GM21367 (cell line): ENCODE data around the gene IL15.
A peak's percentile ranks its signal among the peaks of the same experiment; 100 is the strongest.
"Not testable (repeated sequence)": the region's sequence is repeated elsewhere in the genome, so short reads cannot be mapped to it uniquely, and the experiment has no call there.

Experiments
- ATAC-seq: cut with Tn5 transposase; IDR thresholded peaks from one replicate; pipeline ENCODE4 v1.9.1; 2021; ENCODE audit not compliant: unreplicated experiment

Gene IL15

DNA sequence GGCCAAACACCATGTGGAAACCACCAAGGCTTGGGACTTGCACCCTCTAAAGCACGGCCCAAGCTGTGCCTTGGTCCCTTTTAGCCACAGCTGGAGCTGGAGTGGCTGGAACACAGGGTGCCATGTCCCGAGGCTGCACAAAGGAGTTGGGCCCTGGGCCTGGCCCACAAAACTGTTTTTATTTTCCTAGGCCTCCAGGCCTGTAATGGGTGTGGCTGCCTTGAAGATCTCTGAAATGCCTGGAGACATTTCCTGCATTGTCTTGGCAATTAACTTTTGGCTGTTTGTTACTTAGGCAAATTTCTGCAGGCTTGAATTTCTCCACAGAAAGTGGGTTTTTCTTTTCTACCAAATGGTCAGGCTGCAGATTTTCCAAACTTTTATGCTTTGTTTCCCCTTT lies 55.7 kb downstream of the IL15 start:
- no peak for ATAC-seq

DNA sequence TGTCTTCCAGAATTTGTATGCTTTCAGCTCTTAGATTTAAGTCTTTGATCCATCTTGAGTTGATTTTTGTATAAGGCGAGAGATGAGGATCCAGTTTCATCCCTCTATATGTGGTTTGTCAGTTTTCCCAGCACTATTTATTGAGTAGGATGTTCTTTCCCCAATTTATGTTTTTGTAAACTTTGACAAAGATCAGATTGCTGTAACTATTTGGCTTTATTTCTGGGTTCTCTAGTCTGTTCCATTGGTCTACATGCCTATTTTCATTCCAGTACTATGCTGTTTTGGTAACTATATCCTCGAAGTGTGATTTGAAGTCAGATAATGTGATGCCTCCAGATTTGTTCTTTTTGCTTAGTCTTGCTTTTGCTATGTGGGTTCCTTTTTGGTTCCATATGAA lies 60.7 kb downstream of the IL15 start:
- no peak for ATAC-seq

DNA sequence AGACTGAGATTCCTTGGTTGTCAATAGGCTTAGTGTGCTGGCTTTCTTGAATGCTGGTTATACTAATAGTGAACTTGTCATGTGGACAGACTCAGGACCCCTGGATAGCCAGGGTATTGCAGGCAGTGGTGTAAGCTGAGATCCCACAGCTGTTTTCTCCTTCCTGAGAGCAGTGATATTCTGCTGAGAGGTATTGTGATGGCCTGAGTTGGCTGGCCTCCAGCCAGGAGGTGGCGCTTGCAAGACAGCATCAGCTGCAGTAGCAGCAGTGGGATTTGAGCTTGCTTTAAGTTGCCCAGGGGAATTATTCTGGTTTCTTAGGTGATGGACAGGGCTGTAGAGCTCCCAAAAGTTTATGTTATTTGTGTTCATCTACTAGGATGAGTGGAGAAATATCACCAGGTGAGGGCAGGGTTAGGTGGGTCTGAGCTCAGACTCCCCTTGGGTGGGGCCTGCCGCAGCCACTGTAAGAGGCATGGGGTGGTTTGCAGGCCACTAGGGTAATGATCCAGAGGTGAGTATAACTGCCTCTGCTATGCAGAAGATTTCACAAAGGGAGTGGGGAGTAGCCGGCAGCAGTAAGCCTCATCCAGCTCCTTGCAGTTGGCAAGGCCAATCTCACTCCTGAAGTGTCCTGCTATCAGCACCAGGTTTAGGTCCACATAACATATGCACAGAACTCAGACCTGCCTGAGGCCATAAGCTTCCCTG lies 66.2 kb downstream of the IL15 start:
- ATAC-seq = no peak

DNA sequence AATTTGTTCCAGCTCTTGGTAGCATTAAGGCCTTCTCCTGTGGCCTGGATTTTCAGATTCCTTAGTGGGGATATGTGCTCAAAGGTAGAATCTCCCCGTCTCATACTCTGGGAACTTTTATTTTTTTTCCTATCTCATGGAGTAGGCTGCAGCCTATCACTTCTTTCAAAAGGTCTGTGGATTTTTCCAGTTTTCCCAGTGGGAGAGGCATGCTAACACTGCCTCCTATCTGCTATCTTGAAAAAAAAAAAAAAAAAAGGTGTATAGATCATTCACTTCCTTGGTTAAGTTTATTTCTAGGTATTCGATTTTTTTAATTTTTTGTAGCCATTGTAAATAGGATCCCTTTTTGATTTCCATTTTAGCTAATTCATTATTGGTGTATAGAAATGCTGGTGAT lies 67.1 kb downstream of the IL15 start:
- ATAC-seq = no peak

DNA sequence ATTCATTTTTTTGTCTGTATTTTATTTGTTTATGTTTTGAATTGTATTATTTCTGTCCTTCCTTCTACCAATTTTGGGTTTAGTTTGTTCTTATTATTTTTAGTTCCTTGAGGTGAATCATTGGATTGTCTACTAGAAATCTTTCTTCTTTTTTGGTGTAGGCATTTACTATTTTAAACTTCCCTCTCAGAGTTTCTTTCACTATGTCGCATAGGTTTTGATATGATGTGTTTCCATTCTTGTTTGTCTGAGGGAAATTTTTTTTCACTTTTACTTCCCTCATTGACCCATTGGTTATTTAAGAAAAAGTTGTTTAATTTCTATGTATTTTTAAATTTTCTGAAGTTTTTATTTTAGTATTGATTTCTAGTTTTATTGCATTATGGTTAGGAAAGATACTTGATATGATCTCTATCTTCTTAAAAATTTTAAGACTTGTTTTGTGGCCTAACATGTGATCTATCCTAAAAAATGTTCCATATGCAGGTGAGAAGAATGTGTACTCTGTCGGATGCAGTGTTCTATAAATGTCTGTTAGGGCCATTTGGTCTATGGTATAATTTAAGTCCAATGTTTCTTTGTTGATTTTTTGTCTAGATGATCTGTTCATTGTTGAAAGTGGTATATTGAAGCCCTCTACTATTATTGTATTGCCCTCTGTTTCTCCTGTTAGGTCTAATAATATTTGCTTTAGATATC lies 68.8 kb downstream of the IL15 start:
- ATAC-seq = peak; percentile 58

DNA sequence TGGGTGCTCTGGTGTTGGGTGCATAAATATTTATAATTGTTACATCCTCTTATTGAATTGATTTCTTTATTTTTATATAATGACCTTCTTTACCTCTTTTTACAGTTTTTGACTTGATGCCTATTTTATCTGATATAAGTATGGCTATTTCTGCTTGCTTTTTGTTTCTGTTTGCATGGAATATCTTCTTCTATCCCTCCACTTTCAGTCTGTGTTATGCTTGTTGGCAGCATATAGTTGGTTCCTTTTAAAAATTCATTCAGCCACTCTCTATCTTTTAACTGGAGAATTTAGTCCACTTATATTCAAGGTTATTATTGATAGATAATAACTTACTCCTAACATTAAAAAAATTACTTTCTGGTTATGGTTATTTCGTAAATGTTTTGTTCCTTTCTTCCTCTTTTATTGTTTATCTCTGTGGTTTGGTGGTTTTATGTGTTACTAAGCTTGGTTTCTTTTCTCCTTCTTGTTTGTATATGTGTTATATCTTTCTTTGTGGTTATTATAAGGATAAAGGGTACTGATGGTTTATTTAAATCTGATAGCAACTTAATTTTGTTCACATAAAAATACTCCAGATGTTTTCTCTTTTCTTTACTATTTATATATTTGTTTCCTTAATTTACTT lies 69.5 kb downstream of the IL15 start:
- peak; percentile 60 for ATAC-seq

DNA sequence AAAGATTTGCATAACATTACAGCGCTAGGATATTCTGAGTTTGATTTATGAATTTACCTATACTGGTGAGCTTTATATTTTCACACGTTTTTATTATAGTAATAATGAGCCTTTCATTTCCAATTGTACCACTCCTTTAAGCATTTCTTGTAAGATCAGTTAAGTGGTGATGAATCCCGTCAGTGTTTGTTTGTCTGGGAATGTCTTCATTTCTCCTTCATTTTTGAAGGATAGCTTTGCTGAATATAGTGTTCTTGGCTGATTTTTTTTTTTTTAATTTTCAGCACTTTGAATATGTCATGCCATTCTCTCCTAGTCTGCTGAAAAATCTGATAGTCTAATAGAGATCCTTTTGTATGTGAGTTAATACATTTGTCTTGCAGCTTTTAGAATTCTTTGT lies 70.1 kb downstream of the IL15 start:
- ATAC-seq = no peak

DNA sequence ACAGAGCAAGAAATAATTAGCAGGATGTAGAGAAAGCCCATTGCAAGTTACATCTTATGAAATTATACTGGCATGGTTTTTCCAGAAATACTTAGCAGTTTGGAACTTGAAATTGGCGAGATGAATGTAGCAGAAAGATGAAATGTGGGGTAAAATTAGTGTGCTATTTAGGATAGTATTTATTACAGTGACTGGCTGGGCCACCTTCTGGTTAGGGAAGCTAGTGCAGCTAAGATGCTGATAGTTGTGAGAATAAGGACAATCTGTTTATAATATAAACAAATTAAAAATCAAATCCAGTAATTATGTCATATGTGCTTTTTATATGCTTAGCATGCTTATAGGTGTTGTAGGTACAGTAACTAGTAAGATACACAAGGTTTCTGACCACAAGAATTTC lies 74.8 kb downstream of the IL15 start:
- peak; percentile 53 for ATAC-seq

DNA sequence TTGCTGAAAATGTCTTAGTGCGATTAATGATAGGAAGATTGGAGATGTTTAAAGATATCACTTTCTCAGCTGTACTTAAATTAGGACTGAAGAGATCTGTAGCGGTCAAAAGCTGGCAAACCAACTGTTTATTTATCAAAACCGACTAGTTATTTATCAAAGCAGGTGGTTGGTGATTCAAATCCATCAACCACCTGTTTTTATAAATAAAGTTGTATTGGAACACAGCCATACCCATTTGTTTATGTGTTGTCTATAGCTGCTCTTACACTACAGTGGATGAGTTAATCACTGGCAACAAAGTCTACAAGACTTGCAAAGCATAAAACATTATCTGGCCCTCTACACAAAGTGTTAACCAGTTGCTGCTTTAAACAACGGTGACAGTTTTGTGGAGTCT lies 76.8 kb downstream of the IL15 start:
- no peak for ATAC-seq

DNA sequence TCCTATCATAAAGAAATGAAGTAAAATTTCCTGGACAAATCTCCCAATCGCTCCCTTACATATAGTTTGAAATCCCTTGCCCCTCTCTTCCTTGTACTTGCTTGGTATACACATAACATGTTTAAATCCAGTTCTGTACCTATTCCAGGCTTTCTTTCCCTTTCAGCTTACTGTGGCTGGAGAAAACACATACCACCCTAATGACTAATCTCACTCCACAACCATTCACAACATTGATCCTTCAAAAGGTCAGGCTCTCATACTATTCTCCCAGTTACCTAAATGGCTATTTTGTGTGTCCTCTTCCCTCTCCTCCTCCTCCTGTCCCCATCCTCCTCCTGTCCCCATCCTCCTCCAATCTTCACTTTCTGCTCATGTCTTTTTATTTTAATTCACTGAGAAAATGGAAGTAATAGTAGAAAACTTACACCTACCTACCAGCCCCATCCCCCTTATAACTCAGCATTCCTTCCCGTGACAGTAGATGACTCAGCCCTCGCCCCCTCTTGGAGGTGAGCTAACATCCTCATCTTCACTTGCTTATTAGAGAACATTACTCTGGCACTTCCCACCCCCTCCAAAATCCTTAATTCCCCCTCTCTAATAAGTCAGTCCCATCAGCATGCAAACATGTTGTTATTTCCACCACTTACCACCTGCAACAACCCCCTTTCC lies 77.5 kb downstream of the IL15 start:
- no peak for ATAC-seq

DNA sequence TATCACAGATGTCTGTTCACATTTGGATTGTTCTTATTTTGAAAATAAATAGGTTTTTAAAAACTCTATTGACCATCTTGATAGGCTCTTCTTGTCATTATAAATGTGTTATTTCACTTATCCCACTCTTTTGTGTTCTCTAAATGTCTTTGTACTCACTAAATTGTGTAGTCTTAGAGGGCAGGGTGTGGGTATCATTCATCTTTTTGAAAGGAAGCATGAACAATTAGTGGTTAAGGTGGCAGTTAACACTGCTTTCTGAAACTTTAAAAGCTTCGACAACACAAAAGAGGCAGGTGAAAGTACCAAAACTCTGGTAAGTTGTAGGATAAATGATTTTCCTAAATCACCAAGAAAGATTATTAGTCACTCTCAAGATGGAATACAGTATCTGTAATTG lies 83.2 kb downstream of the IL15 start:
- no peak for ATAC-seq

DNA sequence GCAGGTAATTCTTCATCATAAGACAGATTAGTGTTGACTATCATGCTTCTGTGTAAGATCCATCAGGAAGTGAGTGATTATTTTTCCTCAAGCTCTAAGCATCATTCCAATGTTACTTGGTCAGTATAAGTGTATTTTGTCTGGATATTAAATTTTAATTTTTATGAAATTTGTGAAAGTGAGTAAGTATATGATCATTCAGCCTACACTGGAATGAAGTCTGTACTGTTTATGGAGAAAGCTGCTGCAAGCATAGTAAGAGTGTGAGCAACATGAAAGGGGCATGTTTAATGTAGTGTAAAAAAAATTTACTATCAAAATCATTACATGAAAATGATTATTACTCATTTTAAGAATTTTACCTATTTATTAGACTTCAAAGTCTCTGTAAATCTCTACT lies 84.8 kb downstream of the IL15 start:
- ATAC-seq = no peak

DNA sequence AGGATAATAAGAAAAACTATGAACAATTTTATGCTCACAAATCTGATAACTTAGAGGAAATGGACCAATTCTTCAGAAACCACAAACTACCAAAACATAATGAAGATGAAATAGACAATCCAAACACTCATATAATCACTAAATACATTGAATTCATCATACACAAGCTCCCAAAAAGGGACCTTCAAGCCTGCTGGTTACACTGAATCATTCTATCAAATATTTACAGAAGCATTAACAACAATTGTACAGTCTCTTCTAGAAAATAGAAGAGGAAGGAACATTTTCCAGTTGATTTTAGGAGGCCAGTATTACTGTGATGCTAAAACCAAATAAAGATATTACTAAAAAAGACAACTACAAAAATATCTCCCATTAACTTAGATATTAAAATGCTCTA lies 88.3 kb downstream of the IL15 start:
- ATAC-seq = no peak

DNA sequence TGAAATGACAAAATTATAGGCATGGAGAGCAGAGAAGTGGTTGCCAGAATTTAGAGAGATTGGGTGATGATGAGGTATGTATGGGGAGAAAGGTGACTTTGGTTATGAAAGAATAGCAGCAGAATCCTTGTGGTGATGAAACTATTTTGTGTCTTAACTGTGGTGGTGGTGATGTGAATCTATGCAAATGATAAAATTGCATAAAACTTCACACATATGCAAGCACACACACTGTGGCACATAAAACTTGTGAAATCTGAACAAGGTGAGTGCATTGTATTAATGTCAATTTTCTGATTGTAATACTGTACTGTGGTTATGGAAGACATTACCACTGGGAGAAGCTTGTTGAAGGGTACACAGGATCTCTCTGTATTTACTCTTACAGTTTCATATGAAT lies 91.0 kb downstream of the IL15 start:
- no peak for ATAC-seq

DNA sequence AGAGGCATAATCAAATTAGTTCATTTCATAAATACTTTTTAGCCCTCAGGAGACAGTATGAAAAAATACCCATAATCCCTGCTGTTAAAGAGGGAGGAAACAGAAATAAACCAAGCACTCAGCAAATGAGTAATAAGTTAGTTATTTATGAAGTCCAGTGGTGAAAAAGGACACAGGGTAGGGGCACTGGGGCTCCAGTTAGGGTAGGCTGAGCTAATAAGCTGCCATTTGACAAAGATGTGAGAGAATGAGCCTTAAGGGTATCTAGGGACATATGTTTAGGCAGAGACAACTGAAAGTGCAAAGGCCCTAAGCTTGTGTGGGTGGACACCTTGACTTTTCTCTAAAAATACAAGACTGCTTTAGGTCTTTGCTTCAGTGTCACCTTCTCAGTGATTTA lies 94.4 kb downstream of the IL15 start:
- ATAC-seq = no peak

DNA sequence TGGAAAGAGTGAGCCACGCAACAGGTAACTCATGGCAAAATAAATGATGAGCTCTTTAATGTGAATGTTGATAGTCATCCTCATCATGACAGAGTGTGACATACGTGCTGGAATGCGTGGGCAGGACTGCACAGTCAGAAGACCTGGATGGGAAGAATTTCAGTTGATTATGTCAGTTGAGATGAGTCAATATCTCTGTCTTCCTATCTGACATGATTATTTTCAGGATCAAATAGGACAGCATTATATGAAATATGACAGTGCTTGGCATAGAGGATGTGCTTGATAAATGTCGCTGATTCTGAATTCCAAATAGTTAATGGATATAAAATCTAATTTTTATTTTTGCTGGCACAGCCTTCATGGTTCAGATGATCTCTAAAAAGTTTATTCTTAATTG lies 95.1 kb downstream of the IL15 start:
- no peak for ATAC-seq

DNA sequence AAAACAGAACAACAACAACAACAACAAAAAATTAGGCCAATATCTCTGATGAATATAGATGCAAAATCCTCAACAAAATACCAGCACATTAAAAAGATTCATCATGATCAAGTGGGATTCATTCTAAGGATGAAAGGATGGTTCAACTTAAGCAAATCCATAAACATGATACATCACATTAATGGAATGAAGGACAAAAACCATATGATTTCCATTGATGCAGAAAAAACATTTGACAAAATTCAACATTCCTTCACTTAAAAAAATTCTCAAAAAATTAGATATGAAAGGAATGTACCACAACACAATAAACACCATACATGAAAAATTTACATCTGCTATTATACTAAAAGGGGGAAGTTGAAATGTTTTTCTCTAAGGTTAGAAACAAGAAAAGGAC lies 103.3 kb downstream of the IL15 start:
- ATAC-seq = no peak

DNA sequence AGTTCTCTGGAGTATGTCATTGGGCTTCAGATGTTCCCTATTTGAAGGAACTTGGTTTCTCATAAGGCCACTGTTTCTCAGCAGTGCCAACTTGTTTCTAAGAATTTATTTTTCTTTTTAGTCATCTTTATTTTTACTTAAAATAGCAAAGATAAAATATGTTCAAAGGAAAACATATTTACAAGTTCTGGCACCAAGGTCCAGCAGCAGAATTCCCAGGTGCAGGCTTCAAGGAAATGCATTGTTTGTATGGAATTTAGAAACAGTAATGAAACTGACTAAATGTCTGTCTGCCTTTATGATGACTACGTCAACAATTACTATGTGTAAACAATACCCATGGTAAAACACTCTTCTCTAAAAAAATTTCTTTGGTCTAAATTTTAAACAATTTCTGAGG lies 109.6 kb downstream of the IL15 start:
- ATAC-seq = no peak

DNA sequence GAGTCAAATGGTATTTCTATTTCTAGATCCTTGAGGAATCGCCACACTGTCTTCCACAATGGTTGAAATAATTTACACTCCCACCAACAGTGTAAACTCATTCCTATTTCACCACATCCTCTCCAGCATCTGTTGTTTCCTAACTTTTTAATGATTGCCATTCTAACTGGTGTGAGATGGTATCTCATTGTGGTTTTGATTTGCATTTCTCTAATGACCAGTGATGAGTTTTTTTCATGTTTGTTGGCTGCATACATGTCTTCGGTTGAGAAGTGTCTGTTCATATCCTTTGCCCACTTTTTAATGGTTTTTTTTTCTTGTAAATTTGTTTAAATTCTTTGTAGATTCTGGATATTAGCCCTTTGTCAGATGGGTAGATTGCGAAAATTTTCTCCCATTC lies 115.4 kb downstream of the IL15 start:
- not testable (repeated sequence) for ATAC-seq

DNA sequence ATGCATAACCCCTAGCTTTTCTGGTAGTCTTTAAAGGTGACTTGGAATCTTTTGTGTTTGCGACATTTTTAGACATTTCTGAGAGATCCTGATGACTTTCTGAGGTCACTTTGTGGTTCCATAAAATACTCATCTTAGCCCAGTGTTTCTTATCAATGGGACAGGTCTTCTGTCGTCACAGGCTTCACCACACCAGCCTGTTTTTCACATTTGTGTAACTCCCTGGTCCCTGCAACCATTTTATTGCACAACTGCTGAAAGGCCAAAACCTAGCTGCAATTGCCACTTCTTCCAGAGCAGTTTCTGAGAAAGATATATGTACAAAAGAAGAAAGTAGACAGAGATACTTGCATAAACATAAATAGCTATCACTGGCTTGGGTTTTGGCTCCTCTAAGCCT lies 120.9 kb downstream of the IL15 start:
- ATAC-seq = no peak

DNA sequence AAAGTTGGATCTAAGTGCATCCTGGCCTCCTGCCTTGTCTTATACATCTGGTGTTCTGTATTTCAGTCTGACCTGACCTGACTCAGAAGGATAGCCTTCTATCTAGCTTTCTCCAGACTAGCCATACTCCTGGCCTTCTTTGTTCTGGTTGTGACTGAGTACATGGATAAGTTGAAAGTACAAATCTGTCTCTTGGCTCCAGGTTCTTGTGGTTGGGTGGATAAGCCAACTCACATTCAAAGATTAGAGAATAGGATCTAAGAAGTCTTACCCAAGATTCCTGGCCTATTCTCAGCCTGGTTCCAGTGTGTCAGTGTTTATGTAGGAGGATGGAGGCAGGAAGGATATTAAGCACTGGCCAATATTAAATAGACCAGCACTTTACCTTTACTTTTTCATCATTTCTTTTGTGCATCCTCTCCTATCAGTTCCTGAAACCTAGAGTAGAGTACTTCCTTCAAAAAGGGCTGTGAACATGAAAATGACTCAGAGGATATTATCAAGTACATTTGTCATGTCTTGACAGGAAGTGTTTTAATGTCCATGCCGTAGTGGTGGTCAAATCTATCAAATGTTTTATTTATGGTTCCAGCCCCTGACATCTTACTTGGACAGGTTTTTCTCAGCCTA lies 123.5 kb downstream of the IL15 start:
- ATAC-seq = no peak
